HG02840 (cell line): ENCODE measurements around the gene TBC1D2B.
"Not testable (repeated sequence)": the region's sequence is repeated elsewhere in the genome, so short reads cannot be mapped to it uniquely, and the experiment has no call there.

Source experiments
- ATAC-seq: cut with Tn5 transposase; IDR thresholded peaks from one replicate; pipeline ENCODE4 v1.9.1; 2021; ENCODE audit warnings: mild to moderate bottlenecking, moderate library complexity, moderate number of reproducible peaks; ENCODE audit not compliant: unreplicated experiment, low FRiP score

The TBC1D2B gene

DNA sequence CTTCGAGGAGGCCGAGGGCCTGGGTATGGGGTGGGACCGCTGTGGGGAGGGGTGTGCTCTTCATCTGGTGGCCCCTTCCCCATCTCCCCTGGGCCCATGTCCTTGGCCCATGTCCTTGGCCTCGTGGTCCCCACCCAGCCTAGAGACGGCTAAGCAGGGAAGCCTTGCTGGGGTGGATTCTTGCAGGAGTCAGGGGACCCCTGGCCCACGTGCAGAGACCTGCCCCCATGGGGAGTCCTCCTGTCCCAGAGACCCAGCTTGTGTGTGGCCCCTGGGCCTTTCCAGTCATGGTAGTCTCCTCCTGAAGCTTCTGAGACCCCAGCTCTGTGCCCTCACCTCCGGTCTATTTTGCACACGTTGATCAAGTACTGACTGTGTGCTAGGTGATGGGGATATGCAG, 97.4 kb downstream of the TBC1D2B start:
- no peak for ATAC-seq

DNA sequence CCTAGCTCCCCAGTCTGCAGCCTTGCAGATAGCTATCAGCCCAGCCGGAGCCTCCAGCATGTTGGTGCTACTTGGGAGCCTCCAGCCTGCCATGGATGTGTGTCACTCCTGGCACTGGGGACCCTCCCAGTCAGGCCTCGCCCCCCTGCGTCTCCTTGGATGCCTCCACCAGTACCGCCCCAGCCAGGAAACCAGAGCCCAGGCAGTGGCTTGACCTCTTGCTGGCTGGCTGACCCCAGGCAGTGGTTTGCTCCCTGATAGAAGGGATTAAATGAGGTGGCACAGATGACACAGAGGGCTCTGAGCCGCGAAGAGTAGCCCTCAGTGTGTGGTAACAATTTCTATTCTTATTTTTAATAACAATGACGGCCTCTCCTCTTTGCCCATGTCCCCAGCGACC, 98.4 kb downstream of the TBC1D2B start:
- ATAC-seq = not testable (repeated sequence)

DNA sequence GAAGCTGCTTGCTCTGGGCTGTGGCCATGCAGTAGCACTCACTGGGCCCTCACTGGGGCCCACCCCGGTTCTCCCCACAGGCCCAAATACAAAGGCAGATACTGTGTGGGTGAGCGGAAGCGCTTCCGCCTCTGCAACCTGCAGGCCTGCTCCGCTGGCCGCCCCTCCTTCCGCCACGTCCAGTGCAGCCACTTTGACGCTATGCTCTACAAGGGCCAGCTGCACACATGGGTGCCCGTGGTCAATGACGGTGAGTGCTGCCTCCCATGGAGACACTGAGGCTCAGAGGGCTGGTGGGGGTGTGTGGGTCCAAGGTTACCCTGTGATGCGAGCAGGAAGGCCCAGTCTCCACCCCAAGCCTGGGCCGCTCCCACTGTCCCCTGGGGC, 98.8 kb downstream of the TBC1D2B start:
- ATAC-seq = not testable (repeated sequence)

DNA sequence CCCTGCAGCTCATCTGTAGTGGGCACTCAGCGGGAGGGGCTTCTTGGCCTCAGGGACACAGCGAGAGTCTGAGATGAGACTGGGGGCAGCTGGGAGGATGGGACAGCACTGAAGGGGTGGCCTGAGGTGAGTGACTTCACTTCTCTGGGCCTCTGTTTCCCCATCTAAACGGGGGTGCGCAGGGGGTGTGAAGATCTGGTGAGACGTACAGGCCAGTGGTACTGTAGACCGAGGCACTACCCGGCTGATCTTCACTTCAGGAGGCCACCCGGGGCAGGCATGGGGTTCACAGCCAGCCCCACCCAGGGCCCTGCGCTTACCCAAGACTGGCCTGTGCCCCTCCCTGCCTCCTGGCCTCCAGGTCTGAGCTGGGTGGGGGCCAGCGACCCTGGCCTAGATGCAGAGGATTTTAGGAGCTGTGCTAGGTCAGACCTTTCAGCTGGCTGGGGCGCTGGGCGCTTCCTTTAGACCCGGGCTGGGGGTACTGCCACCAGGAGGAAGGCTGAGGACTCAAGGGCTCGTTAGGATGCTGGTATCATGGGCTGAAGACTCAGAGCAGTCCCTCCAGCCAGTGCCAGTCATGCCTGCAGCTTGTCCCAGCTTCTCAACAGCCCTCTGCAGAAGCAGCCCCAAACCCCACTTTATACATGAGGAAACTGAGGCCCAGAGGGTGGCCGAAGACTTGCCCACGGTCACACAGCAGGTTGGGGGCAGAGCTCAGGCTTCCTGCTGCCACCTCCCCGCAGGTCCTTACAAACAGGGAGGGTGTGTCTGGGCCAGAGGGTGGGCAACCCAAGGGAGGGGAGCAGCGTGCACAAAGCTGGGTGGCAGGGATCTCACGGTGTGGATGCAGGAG, 99.4 kb downstream of the TBC1D2B start:
- ATAC-seq = not testable (repeated sequence)

DNA sequence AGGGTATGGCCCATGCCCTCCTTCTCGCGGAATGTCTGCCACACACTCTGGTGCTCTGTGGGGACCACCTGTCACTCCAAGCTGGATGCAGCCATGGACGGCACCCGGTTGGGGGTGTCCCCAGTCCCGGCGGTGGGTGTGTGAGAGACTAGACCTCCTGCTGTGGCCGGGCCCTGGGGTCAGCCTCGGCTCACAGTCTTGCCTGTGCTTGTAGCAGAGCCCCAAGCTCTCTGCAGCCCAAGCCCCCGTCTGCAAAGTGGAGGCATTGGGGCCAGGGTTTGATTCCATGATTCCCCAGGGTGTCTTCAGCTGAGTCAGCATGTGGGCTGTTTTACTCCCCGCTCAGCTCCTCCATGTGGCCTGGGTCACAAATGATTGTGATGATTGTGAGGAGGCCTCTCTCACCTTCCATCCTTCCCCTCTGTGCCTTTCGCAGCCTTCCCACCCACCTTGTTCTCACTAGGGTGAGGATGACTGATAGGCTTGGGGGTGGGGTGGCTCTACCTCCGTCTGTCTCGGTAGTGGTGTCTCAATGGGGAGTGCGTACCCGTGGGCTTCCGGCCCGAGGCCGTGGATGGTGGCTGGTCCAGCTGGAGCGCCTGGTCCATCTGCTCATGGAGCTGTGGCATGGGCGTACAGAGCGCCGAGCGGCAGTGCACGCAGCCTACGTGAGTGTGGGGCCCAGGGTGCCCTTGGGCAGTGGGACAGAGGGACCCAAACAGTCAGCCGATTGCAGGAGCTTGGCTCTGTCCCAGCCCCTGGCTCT, 100.6 kb downstream of the TBC1D2B start:
- not testable (repeated sequence) for ATAC-seq

GRCh38 chr15:77976095-77976450, 101.4 kb downstream of the TBC1D2B start:
- not testable (repeated sequence) for ATAC-seq

- ATAC-seq = no peak
Observed at GRCh38 chr15:77975332-77976094, 102.0 kb downstream of the TBC1D2B start.

DNA sequence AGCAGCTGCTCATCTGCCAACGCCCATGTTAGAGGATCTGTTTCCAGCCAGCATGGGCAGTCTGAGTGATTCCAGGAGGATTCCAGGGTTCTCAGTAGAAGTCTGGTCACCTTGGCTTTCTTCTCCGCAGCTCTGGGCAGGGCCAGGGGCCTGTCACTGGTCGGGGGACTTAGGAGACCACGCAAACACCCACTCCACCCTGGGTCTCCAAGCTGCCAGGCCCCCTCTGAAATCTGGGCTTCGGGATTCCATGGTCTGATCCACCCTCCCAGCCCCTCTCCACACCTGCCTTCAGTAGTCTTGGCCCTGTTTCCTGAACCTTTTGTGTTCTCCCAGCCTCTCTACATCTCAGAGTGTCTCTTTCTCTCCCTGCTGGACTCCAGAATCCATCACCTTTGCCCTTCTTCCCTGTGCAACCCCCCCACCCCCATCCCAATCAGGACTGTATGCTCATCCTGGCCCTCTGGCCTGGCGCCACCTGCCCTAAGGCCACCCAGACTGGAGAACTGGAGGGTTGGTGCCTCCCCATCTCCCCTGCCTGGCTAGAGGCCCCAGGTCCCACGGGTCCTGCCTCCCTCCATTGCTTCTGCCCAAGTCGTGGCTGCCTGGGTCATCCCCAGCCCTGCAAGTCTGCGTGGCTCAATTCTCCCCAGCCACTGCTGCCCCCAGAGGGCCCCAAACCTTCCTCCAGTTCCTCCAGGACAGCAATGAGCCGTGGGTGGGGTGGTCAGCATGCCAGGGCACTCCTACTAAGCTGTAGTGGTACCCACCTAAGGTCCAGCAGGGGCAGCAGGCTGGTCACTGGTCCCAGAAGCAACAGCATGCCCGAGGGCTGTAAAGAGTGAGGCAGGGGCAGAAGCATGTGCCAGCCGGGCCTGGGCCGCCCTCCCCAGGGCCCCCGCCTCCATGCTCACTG, 102.8 kb downstream of the TBC1D2B start:
- ATAC-seq = no peak

DNA sequence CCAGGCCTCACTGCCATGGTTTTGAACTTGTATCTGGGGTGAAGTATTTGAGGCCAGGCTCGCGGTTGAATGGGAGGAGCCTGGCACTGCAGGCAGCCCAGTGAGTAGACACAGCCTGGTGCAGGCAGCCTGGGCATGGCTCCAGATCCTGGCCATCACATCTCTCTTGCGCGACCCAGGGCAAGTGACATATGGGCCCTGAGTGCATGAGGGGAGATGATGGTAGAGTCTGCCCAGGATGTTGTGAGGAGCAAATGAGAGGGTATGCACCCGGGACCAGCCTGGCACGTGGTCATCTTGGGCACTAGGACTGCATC, 103.5 kb downstream of the TBC1D2B start:
- no peak for ATAC-seq

- ATAC-seq = not testable (repeated sequence)
Observed at GRCh38 chr15:77973273-77974097, 104.0 kb downstream of the TBC1D2B start.

- not testable (repeated sequence) for ATAC-seq
Observed at GRCh38 chr15:77972706-77973105, 104.8 kb downstream of the TBC1D2B start.

GRCh38 chr15:77971875-77972274, 105.6 kb downstream of the TBC1D2B start:
- not testable (repeated sequence) for ATAC-seq

- ATAC-seq = not testable (repeated sequence)
Observed at GRCh38 chr15:77970813-77971360, 106.6 kb downstream of the TBC1D2B start.

- ATAC-seq = no peak
Observed at GRCh38 chr15:77969055-77969454, 108.5 kb downstream of the TBC1D2B start.

GRCh38 chr15:77967798-77968197, 109.7 kb downstream of the TBC1D2B start:
- ATAC-seq = no peak

DNA sequence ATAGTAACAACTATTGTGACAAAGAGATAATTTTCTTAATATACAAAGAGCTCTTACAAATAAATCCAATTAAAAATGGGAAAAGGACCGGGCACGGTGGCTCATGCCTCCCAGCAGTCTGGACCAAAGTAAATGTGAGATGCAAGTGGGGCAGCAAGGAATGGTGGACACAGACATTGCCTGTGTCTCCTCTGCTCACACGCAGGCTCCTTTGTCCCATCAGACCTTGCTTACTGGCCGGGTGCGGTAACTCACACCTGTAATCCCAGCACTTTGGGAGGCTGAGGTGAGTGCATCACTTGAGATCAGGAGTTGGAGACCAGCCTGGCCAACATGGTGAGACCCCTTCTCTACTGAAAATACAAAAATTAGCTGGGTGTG, 110.3 kb downstream of the TBC1D2B start:
- ATAC-seq = not testable (repeated sequence)

GRCh38 chr15:77966540-77967234, 110.8 kb downstream of the TBC1D2B start:
- no peak for ATAC-seq

GRCh38 chr15:77964193-77964592, 113.3 kb downstream of the TBC1D2B start:
- ATAC-seq = no peak
